GM12873 (cell line): ENCODE data around the gene SDSL.

Experiments used
- TF ChIP-seq, protein P1 (sequence below): IDR thresholded peaks from 2 replicates; pipeline ENCODE4 v1.5.1; 2012; ENCODE audit warnings: low read depth, mild to moderate bottlenecking, moderate library complexity, low read length, control low read depth; ENCODE audit not compliant: insufficient read depth; ENCODE audit errors: missing control alignments

SDSL gene

DNA sequence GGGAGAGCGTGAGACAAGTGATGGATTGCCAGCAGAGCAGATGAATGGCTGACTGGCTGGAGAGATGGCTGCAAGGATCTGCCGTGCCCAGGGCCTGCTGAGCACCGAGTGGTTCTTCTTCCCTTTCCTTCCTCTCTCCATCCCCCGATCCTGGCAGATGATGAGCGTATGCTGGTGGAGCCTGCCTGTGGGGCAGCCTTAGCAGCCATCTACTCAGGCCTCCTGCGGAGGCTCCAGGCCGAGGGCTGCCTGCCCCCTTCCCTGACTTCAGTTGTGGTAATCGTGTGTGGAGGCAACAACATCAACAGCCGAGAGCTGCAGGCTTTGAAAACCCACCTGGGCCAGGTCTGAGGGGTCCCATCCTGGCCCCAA, 15.5 kb downstream of the SDSL start:
- TF ChIP-seq, protein P1, sequence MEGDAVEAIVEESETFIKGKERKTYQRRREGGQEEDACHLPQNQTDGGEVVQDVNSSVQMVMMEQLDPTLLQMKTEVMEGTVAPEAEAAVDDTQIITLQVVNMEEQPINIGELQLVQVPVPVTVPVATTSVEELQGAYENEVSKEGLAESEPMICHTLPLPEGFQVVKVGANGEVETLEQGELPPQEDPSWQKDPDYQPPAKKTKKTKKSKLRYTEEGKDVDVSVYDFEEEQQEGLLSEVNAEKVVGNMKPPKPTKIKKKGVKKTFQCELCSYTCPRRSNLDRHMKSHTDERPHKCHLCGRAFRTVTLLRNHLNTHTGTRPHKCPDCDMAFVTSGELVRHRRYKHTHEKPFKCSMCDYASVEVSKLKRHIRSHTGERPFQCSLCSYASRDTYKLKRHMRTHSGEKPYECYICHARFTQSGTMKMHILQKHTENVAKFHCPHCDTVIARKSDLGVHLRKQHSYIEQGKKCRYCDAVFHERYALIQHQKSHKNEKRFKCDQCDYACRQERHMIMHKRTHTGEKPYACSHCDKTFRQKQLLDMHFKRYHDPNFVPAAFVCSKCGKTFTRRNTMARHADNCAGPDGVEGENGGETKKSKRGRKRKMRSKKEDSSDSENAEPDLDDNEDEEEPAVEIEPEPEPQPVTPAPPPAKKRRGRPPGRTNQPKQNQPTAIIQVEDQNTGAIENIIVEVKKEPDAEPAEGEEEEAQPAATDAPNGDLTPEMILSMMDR, result no peak

DNA sequence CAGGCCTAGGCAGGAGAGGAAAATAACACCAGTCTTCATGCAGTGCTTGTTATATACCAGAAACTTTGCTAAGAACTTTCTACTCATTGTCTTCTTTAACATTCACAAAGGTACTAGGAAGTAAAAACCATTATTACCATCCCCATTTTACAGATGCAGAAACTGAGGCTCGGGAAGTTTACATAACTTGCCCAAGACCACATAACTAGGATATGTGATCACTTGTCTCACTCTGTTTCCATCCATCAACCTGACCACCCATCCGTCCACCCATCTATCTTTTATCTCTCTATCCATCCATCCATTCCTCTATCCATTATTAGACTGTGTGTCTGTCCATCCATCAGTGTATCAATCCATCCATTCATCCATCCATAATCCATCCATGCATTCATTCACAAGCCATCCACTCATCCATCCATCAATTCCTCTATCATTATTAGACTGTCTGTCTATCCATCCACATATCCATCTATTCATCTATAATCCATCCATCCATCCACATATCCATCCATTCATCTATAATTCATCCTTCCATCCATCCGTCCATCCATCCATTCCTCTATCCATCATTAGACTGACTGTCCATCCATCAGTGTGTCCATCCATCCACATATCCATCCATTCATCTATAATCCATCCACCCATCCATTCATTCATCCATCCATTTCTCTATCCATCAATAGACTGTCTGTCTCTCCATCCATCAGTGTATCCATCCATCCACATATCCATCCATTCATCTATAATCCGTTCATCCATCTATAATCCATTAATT, 16.5 kb downstream of the SDSL start:
- TF ChIP-seq, protein P1, result no peak

DNA sequence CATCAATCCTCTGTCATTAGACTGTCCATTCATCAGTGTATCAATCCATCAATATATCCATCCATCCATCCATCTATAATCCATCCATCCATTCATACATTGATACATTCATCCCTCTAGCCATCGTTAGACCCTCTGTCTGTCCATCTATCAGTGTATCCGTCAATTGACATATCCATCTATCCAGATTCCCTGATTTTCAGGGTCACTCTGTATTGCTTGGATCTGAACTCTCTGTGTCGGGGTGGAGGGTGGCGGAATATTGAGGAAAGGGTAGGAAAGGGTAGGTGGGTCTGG, 17.1 kb downstream of the SDSL start:
- TF ChIP-seq, protein P1, result no peak

DNA sequence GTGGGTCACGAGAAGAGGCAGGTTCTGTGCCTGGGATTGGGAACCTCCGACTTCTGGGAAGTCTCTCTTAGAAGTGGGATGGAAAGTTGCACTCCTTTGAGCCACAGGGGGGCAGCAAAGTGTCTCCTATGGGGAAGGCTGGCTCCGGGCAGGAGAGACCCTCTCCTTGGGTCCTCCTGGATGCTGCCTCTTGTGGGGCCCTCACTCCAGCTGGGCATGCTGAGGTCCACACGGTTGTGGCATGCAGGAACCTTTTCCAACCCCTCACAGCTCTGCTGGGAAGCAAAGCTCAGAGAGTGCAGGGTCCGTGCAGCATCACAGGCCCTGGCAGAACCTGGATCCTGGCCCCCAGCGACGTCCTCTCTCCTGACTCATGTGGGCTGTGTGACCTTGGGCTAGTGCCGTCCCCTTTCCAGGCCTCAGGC, 17.4 kb downstream of the SDSL start:
- TF ChIP-seq, protein P1, result peak; percentile 75

DNA sequence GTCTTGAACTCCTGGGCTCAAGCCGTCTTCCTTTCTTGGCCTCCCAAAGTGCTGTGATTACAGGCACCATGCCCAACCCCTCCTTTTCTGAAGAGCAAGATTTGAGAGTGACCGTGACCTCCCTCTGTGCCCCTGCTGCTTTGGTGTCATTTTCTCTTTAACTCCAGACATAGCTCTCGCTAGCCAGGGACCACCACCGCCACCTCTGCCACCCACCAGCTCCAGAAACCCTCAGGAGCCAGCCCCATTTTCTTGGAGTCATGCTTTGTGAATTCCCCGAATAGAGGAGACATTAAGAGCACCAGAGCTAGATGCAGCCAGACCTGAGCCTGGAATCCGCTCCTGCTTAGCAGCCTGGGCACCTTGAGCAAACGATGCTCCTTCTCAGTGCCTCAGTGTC, 18.2 kb downstream of the SDSL start:
- TF ChIP-seq, protein P1, result no peak

DNA sequence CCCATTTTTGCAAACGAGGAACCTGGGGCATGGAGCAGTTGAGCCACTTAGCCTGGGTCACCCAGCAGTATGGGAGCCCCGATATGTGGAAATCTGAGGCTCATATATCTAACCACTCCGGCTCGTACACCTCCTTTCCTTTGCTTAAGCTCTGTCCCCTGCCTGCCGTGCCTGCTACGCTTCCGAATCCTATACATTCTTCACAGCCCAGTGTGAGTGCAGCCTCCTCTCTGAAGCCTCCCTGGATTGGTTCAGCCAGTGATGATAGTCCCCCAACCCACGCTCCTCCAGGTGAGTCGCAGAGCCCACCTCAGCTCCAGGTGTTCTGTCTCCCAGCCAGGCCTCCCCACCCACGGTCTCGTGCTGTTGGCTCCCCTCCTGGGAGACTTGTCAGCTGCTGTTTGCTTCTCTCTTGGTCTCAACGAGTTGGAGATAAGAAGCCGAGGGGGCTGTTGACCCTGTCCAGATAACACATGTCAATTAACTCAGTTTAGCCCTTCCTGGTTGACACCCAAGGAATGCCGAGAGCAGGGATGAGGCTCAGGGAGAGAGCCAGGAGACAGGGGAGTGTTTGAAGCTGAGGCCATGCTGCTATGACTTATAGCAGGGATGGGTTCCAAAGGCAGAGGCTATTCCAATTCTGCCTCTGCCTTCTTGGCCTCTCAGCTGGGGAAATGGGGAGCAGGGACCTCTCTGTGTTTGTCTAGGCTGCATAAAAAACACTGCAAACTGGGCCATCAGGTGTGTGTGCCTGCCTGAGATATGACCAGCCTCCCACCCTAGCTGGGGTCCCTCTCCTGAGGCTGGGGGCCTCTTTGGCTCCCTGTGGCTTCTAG, 19.0 kb downstream of the SDSL start:
- TF ChIP-seq, protein P1, result no peak

GRCh38 chr12:113443030-113443539, 20.9 kb downstream of the SDSL start:
- TF ChIP-seq, protein P1, result no peak
